Lower leg skin (tissue), 3 donors: ENCODE results near the gene CCSER2.

ENCODE experiments used
- CTCF ChIP-seq, 3 donors: fragments of 450-650 bp; IDR thresholded peaks; one replicate each; pipeline ENCODE4 v1.5.1; 2016; ENCODE audit warnings: antibody characterized with exemption in 3 of 3, mild to moderate bottlenecking in 3 of 3, moderate library complexity in 2 of 3
- POLR2A ChIP-seq, 2 donors: fragments of 450-650 bp; IDR thresholded peaks; one replicate each; pipeline ENCODE4 v1.6.1; 2016 to 2017; ENCODE audit warnings: antibody characterized with exemption in 2 of 2, mild to moderate bottlenecking in 1 of 2, moderate library complexity in 1 of 2

- TF ChIP-seq CTCF (IDR thresholded peaks at IDR 0.05) (no peak), POLR2A (IDR thresholded peaks at IDR 0.05) (no peak)
Observed at GRCh38 chr10:84373000-84373399, 44.6 kb downstream of the CCSER2 start.
